IMR-90 (cell line): Measurements from ENCODE around the gene PDE6A.

Experiments
- CEBPB ChIP-seq: IDR thresholded peaks from 2 replicates; pipeline ENCODE4 v1.6.1; 2012; ENCODE audit warnings: low read depth, low read length, improper control_type of control experiment
- POLR2A ChIP-seq: IDR thresholded peaks from 2 replicates; pipeline ENCODE4 v1.6.1; 2012; ENCODE audit warnings: mild to moderate bottlenecking, low read depth, low read length
- TF ChIP-seq, protein P1 (sequence below): conservative IDR thresholded peaks from 2 replicates; pipeline ENCODE4 v1.5.1; 2012; ENCODE audit warnings: mild to moderate bottlenecking, low read depth, low read length, improper control_type of control experiment
- TF ChIP-seq, protein P2 (sequence below): fragments of 150-350 bp; IDR thresholded peaks from 2 replicates; pipeline ENCODE4 v1.6.1; 2017; ENCODE audit warnings: mild to moderate bottlenecking, antibody characterized with exemption, low read length, low read depth

DNA sequence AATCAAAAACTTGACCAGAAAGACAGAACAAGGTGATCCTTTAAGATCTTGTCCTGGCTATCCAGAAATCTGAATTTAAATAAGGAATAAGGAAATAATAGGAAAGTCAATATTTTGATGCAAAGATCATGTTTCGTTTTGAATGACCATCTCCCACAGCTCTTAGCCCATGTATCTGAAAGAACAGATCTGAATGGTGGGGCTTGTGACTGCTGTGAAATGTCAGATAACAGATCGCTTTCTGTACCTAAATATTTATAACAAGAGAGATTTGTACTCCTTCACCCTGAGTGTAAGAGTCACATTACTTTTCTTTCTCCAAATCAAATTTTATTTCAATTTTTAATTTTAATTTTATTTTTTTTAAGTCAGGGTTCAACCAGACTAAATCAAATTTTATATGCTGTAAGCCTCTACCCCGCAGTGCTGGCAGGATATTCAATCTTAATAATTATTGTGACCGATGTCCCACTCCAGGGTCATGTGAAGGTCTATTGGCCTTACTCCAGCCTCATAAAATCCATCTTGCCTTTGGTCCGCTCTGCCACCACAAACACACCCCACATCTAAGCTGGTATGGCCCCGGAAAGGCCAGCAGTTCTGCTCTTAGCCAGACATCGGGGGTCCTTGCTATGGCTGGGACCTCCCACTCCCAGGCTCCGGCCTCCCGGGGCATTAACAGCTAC is 9.0 kb upstream of the PDE6A start:
- TF ChIP-seq, protein P1, sequence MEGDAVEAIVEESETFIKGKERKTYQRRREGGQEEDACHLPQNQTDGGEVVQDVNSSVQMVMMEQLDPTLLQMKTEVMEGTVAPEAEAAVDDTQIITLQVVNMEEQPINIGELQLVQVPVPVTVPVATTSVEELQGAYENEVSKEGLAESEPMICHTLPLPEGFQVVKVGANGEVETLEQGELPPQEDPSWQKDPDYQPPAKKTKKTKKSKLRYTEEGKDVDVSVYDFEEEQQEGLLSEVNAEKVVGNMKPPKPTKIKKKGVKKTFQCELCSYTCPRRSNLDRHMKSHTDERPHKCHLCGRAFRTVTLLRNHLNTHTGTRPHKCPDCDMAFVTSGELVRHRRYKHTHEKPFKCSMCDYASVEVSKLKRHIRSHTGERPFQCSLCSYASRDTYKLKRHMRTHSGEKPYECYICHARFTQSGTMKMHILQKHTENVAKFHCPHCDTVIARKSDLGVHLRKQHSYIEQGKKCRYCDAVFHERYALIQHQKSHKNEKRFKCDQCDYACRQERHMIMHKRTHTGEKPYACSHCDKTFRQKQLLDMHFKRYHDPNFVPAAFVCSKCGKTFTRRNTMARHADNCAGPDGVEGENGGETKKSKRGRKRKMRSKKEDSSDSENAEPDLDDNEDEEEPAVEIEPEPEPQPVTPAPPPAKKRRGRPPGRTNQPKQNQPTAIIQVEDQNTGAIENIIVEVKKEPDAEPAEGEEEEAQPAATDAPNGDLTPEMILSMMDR = no peak
- TF ChIP-seq CEBPB (no peak), POLR2A (no peak)
- TF ChIP-seq, protein P2, sequence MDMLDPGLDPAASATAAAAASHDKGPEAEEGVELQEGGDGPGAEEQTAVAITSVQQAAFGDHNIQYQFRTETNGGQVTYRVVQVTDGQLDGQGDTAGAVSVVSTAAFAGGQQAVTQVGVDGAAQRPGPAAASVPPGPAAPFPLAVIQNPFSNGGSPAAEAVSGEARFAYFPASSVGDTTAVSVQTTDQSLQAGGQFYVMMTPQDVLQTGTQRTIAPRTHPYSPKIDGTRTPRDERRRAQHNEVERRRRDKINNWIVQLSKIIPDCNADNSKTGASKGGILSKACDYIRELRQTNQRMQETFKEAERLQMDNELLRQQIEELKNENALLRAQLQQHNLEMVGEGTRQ = no peak
